Fibroblast of lung (primary cell): ENCODE measurements around the gene TFG. TPM values are rescaled to one million over a fixed set of nuclear protein-coding genes. Genes with fewer than 3 reads are reported as not detected.
A peak's percentile ranks its signal among the peaks of the same experiment; 100 is the strongest.

Source experiments
- DNase-seq, 2 donors: peaks; one replicate each; pipeline versions ENCODE4 v3.0.0 to v3.0.0-alpha.2; 2010; ENCODE audit warnings: low read depth in 2 of 2
- H2AFZ ChIP-seq: 2 replicates; pipeline ENCODE4 v1.5.1; 2012; ENCODE audit warnings: low read length, control low read depth, inconsistent platforms
- H3K27ac ChIP-seq: 2 replicates; pipeline ENCODE4 v1.5.1; 2011; ENCODE audit warnings: low read length, control low read depth; ENCODE audit not compliant: insufficient read depth
- H3K27me3 ChIP-seq: 2 replicates; pipeline ENCODE4 v1.5.1; 2011; ENCODE audit warnings: mild to moderate bottlenecking, low read length; ENCODE audit not compliant: control insufficient read depth, insufficient read depth
- H3K36me3 ChIP-seq: 2 replicates; pipeline ENCODE4 v1.5.1; 2011; ENCODE audit warnings: low read length; ENCODE audit not compliant: control insufficient read depth, insufficient read depth
- H3K4me1 ChIP-seq: 2 replicates; pipeline ENCODE4 v1.5.1; 2011; ENCODE audit warnings: low read length; ENCODE audit not compliant: control insufficient read depth, insufficient read depth; ENCODE audit errors: extremely low read depth
- H3K4me2 ChIP-seq: 2 replicates; pipeline ENCODE4 v1.5.1; 2011; ENCODE audit warnings: low read length, control low read depth; ENCODE audit not compliant: insufficient read depth; ENCODE audit errors: extremely low read depth
- H3K4me3 ChIP-seq, 4 experiments: fragments of 200-600 bp in 1 of 4; sonication (generic) in 1 of 4; replicated peaks in 1 of 4; 2 replicates each; pipeline ENCODE4 v1.5.1; 2011 to 2016; ENCODE audit warnings: low read length in 4 of 4, low read depth in 3 of 4, mild to moderate bottlenecking in 3 of 4, control low read depth in 2 of 4, inconsistent platforms in 1 of 4, mixed read lengths in 1 of 4; ENCODE audit not compliant: insufficient read depth in 1 of 4; ENCODE audit errors: control extremely low read depth in 1 of 4
- H3K79me2 ChIP-seq: 2 replicates; pipeline ENCODE4 v1.5.1; 2012; ENCODE audit warnings: mild to moderate bottlenecking, low read length, inconsistent platforms; ENCODE audit not compliant: control insufficient read depth, insufficient read depth
- H3K9ac ChIP-seq: 2 replicates; pipeline ENCODE4 v1.5.1; 2011; ENCODE audit warnings: mild to moderate bottlenecking, low read length, control low read depth; ENCODE audit not compliant: insufficient read depth
- H3K9me3 ChIP-seq: 2 replicates; pipeline ENCODE4 v1.5.1; 2012; ENCODE audit warnings: low read depth, low read length; ENCODE audit not compliant: control insufficient read depth, insufficient read depth
- H4K20me1 ChIP-seq: 2 replicates; pipeline ENCODE4 v1.5.1; 2011; ENCODE audit warnings: low read length; ENCODE audit not compliant: control insufficient read depth, insufficient read depth; ENCODE audit errors: extremely low read depth
- EZH2 ChIP-seq: IDR thresholded peaks from 2 replicates; pipeline ENCODE4 v1.5.1; 2012; ENCODE audit warnings: low read length, control low read depth, mild to moderate bottlenecking; ENCODE audit errors: missing control alignments
- polyA plus RNA-seq, 2 donors: library from polyadenylated mRNA; depleted of rRNA in 1 of 2; stranded (reverse) in 1 of 2; unstranded in 1 of 2; fragments of >200 nt; gene quantifications; 2 replicates each; pipeline ENCODE4 v1.2.1, GENCODE V29; 2011 to 2012; ENCODE audit warnings: missing spikeins in 1 of 2
- total RNA-seq: library from RNA; depleted of rRNA; stranded (reverse); fragments of >200 nt; gene quantifications from 2 replicates; pipeline ENCODE4 v1.2.1, GENCODE V29; 2014
- TF ChIP-seq, protein P1 (sequence below), 2 donors: IDR thresholded peaks in 1 of 2; conservative IDR thresholded peaks in 1 of 2; 1 replicate in 1 of 2; 2 replicates in 1 of 2; pipeline ENCODE4 v1.5.1; 2011 to 2012; ENCODE audit warnings: low read length in 2 of 2, control low read depth in 1 of 2, inconsistent platforms in 1 of 2, low read depth in 1 of 2, mild to moderate bottlenecking in 1 of 2

TFG gene
- total and polyA plus RNA-seq, 2 donors (not counting 1 experiment from before 2014, with no cell fraction given): 60.6 to 174 TPM

DNA sequence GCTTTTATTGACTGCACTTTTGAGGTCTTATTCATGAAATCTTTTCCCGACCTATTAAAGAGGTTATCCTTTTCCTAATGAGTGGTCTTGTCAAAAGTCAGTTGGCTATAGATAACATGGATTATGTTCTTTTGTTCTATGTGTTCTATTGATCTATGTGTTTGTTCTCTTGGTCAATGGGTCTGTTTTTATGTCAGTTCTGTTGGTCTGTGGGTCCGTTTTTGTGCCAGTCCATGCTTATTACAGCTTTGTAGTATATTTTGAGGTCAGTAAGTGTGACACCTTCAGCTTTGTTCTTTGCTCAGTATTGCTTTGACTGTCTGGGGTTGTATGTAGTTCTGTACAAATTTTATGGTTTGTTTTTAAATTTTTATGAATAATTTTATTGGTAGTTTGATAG, 7.8 kb downstream of the TFG start:
- TF ChIP-seq, protein P1, sequence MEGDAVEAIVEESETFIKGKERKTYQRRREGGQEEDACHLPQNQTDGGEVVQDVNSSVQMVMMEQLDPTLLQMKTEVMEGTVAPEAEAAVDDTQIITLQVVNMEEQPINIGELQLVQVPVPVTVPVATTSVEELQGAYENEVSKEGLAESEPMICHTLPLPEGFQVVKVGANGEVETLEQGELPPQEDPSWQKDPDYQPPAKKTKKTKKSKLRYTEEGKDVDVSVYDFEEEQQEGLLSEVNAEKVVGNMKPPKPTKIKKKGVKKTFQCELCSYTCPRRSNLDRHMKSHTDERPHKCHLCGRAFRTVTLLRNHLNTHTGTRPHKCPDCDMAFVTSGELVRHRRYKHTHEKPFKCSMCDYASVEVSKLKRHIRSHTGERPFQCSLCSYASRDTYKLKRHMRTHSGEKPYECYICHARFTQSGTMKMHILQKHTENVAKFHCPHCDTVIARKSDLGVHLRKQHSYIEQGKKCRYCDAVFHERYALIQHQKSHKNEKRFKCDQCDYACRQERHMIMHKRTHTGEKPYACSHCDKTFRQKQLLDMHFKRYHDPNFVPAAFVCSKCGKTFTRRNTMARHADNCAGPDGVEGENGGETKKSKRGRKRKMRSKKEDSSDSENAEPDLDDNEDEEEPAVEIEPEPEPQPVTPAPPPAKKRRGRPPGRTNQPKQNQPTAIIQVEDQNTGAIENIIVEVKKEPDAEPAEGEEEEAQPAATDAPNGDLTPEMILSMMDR (conservative IDR thresholded peaks at IDR 0.05 in 1 of 2, IDR thresholded peaks at IDR 0.05 in 1 of 2; ENCODE audit: low read depth in 1 of 2, low read length in 2 of 2): no peak
- TF ChIP-seq EZH2: no peak
- peaks cover 9% of the 10 kb centered on the region for H3K36me3 ChIP-seq
- no peaks in the 10 kb centered on the region for H3K27me3 ChIP-seq
- H3K9me3 ChIP-seq: no peaks in the 10 kb centered on the region
- peaks cover 2% of the 10 kb centered on the region for H3K4me1 ChIP-seq
- H3K4me3 ChIP-seq: no peak overlapping the region
- peaks cover 8% of the 10 kb centered on the region for H4K20me1 ChIP-seq
- no peak overlapping the region for H3K9ac ChIP-seq
- no peak overlapping the region for H2AFZ ChIP-seq
- DNase-seq: no peak
- peaks cover 78% of the 10 kb centered on the region for H3K79me2 ChIP-seq
- H3K27ac ChIP-seq: no peak overlapping the region
- H3K4me2 ChIP-seq: no peak overlapping the region

DNA sequence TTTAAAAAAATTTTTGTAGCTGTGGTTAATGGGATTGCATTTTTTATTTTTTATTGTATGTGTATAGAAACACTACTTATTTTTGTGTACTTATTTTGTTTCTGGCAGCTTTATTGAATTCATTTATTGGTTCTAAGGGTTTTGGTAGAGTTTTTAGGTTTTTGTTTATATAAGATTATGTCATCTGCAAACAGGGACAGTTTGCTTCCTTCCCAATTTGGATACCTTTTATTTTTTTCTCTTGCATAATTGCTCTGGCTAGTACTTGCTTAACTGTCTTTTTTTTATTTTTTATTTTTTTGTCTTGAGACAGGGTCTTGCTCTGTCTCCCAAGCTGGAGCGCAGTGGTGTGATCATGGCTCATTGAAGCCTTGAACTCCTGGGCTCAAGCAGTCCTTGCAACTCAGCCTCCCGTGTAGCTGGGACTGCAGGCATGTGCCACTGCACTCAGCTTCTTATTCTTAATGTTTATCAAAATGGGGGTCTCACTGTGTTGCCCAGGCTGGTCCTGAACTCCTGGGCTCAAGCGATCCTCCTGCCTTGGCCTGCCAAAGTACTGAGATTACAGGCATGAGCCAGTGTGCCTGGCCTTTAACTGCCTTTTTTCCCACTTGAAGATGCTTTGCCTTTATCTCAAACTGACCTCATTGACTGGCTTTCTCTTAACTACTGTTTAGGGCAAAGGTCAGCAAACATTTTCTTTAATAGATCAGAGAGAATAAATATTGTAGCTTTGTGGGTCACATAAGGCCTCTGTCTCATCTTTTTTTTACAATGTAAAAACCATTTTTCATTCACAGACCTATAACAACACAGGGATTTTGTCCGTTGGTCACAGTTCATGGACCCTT, 8.6 kb downstream of the TFG start:
- no peak overlapping the region for H3K4me3 ChIP-seq
- TF ChIP-seq, protein P1 (conservative IDR thresholded peaks at IDR 0.05 in 1 of 2, IDR thresholded peaks at IDR 0.05 in 1 of 2; ENCODE audit: low read depth in 1 of 2, low read length in 2 of 2): no peak
- no peak for TF ChIP-seq EZH2
- H3K79me2 ChIP-seq: peaks cover 72% of the 10 kb centered on the region
- H2AFZ ChIP-seq: no peak overlapping the region
- peaks cover 2% of the 10 kb centered on the region for H3K4me1 ChIP-seq
- no peak overlapping the region for H3K27ac ChIP-seq
- H3K9ac ChIP-seq: no peak overlapping the region
- no peak overlapping the region for H3K4me2 ChIP-seq
- peaks cover 11% of the 10 kb centered on the region for H3K36me3 ChIP-seq
- H4K20me1 ChIP-seq: peaks cover 8% of the 10 kb centered on the region
- H3K27me3 ChIP-seq: no peaks in the 10 kb centered on the region
- no peak for DNase-seq
- H3K9me3 ChIP-seq: no peaks in the 10 kb centered on the region

DNA sequence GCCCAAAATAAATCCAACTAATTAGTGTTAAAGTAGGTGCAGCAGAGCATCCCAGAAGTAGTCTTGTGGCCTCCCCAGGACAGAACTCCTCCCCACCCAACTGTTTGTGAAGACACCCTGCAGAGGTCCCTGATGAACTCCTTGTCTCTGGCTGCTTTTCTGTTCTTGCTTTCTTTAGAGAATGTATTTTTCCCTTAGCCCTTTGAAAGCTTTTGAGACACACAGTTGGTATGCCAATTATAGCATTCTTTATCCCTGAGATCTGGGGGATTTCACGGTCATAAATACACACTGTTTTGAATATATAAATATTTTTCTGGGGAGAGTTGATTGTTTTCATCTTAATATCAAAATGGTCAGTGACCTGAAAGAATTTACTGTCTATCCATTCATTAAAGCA, 9.8 kb downstream of the TFG start:
- Histone ChIP-seq H3K27me3 (no peaks in the 10 kb centered on the region), H3K79me2 (peaks cover 59% of the 10 kb centered on the region), H3K4me3 (no peak overlapping the region), H3K9me3 (no peaks in the 10 kb centered on the region), H3K4me1 (peaks cover 2% of the 10 kb centered on the region), H3K27ac (no peak overlapping the region), H3K9ac (no peak overlapping the region), H4K20me1 (peaks cover 8% of the 10 kb centered on the region), H2AFZ (no peak overlapping the region), H3K4me2 (no peak overlapping the region), H3K36me3 (peaks cover 9% of the 10 kb centered on the region)
- DNase-seq: peak in 1 of 2 donors; percentile 7
- TF ChIP-seq EZH2: no peak
- TF ChIP-seq, protein P1 (conservative IDR thresholded peaks at IDR 0.05 in 1 of 2, IDR thresholded peaks at IDR 0.05 in 1 of 2; ENCODE audit: low read depth in 1 of 2, low read length in 2 of 2): no peak
